HG03196 (cell line): ENCODE results near the gene SLC39A9.
A peak's percentile ranks its signal among the peaks of the same experiment; 100 is the strongest.

ENCODE experiments used
- ATAC-seq: cut with Tn5 transposase; IDR thresholded peaks from one replicate; pipeline ENCODE4 v1.9.1; 2021; ENCODE audit not compliant: unreplicated experiment

The SLC39A9 gene, protein sequence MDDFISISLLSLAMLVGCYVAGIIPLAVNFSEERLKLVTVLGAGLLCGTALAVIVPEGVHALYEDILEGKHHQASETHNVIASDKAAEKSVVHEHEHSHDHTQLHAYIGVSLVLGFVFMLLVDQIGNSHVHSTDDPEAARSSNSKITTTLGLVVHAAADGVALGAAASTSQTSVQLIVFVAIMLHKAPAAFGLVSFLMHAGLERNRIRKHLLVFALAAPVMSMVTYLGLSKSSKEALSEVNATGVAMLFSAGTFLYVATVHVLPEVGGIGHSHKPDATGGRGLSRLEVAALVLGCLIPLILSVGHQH

DNA sequence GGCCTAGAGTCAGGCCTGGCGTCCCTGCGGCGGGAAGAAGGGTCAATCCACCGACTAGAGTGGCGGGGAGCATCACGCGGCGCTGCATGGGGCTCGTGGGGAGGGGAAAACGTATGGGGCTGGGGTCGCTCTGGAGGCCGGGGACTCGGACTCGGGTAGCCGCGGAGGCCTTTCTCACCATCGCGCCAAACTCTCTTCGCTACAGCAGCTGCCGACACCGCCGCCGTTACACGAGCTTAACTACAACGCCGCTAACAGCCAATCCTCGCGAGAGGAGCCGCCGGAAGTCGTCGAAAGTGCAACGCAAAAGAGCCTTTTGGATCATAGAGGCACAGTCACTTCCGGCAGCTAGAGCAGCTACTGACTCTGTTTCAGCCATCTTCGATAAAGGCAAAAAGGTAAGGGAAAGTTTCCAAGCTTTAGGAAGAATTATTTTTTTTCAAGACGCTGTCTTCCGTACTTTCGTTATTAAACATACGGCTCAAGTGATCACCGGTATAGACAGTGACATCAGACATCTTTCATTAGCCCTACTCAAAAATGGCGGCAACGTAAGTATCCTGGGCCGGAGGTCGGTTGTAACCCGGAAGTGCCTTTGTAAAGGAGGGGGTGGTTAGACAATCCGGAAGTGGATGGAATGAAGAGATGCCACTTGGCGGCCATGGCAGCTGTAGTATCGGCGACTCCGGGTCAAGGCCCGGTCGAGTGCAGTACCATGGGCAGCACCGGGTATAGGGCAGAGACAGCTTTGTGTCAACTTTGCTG is at the start of gene SLC39A9, which contains the start of gene ERH:
SLC39A9 (plus strand) TSS at position 640 of the 765 bp plus-strand sequence. CDS start 678 bp downstream, outside the sequence.
ERH (minus strand) TSS at position 247 of the 765 bp plus-strand sequence; CDS start at position 181, 66 bp downstream.
- peak; percentile 87 for ATAC-seq

DNA sequence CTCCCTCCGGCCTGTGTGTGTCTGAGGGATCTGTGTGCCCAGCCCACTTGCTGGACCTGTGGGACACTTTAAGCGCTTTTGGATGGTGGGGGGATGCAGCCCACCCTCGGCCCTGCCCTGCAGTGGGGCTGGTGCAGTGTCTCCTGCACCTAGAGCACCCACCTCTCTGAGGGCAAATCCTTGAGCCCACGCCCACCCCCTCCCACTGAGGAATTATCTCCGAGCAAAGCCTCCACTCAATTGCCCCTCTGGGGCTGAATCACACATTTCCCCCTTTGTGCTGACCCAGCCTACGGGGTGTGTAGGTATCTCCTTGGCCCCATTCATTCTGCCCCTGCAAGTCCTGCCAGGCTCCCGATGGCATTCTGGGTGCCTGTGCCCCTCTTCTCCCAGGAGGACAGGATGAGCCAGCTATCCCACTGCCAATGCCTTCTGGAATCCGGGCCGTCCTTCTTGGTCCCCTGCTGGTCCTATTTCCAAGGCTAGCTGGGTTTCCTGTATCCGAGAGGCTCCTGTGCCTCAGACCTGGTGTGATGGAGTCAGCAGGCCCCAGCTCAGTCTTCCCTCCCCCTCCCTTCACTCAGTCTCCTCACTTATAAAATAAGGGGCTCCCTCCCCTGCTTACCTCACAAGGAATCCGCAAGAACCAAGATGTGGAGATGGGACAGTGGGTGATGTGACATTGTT is 49.3 kb upstream of the SLC39A9 start:
- no peak for ATAC-seq

DNA sequence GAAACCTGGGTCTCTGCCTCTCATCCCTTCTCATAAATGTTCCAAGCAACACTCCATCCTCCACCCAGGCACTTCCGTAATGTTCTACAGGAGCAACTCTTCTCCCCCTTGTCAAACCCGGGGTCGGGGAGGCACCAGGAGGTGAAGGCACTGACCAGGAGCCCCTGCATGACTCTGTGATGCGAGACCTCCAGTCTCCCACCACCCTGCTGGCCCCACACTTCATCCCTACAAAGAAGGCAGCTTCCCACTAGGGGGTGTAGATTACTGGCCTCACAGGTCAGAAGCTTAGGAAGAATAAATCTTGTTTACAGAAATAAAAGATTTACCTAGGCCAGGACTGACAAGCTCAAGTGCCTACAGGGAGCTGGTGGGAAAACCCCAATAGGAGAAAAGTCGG is 47.6 kb upstream of the SLC39A9 start:
- ATAC-seq = no peak

DNA sequence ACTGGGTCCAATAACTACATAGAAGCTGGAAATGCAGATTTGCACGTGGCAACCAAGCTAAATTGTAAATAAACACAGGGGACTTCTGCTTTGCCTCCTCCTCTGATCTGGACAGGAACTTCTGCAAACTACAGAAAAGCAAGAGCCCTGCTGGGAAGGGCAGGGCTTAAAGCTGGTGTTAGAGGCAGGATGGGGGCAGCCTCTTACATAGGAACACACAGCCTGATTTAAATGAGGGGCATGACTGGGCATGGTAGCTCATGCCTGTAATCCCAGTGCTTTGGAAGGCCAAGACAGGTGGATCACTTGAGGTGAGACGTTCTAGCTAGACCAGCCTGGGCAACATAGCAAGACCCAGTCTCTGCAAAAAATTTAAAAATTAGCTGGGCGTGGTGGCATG is 47.1 kb upstream of the SLC39A9 start:
- ATAC-seq = no peak

DNA sequence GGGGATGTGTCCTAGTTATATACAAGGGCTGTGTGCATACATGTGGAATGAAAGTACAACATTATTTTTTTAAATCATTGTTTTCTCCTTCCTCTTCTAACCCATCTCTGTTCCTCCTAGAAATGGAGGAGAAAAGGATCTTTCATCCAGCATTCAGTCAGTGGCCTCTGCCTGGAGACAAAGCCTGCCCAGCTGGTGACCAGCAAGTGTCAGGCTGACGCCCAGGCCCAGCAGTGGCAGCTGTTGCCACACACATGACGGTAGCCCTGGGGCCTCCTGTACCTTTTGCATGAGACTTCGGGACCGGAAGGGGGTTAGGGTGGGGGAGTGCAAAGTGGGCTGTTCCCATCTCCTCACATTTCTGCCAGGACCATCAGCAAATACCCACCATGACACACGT is 46.6 kb upstream of the SLC39A9 start:
- no peak for ATAC-seq

DNA sequence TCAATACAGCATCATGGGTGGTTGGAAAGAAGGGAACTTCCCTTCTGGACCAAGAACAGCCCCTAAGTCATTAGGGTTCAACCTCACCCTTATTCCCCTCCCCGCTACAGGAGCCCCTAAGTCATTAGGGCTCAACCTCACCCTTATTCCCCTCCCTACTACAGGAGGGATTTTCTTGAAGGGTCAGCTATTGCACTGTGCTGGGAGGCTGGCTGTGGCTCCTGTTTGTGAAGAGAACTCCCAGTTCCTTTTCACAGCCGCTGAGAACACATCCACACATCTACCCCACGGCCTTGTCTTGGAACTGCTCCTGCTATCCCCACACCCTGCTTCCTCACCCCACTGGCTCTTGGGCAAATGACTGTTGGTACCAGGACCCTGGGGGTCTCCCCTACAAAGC is 45.3 kb upstream of the SLC39A9 start:
- no peak for ATAC-seq

DNA sequence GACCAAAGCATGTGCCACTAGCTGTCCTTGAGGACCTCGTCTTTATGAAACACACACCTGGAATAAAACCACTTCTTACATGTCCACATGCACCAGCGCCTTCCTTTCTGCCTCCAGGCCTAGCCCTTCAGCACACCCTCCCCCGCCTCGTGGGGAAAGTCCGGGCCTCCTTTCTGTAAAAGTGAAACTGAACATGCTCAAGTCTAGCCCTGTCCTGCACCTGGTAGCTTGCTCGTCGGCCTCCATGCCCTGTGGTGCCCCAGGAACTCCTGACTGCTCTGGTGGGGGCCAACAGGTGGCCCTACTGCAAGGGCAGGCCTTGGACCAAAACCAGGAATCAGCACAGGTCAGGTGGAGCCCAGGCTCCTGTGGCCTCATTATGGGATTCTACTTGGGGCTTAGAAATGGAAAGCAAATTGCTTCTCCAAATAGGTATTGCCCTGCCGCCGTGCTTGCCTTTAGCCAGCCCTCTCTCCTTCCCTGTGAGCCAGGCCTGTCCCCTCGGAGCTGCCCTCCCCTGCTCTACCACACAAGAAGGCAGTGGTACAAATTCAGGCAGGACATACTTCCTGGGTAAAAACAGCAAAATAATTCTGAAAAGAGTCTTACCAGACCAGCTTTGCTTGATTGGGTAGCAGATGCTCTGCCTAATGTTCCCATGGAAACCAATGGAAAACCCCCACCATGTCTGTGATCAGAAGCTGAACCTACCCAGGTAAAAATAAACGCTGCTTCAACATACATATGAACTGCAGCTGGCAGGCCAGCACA is 43.9 kb upstream of the SLC39A9 start:
- peak; percentile 84 for ATAC-seq

DNA sequence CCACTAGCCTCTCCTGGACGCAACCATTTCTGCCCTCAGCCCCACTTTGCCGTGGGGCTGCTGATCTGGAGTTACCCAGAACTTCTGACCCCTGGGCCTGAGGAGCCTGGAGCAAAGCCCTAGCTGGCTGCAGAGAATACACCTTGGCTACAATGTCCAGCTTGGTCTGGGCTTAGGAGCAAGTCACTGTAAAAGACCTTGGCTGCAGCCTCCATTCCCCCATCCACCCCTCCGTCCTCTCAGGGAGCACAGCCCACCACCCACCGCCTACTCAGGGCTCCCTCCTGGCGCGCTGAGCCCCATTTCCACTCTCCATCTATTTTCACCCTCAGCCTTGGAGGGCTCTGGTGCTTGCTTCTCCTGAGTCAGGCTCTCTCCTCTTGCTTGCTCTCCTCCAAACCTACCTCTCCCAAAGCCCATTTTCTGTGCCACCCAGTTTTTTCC is 43.3 kb upstream of the SLC39A9 start:
- no peak for ATAC-seq

DNA sequence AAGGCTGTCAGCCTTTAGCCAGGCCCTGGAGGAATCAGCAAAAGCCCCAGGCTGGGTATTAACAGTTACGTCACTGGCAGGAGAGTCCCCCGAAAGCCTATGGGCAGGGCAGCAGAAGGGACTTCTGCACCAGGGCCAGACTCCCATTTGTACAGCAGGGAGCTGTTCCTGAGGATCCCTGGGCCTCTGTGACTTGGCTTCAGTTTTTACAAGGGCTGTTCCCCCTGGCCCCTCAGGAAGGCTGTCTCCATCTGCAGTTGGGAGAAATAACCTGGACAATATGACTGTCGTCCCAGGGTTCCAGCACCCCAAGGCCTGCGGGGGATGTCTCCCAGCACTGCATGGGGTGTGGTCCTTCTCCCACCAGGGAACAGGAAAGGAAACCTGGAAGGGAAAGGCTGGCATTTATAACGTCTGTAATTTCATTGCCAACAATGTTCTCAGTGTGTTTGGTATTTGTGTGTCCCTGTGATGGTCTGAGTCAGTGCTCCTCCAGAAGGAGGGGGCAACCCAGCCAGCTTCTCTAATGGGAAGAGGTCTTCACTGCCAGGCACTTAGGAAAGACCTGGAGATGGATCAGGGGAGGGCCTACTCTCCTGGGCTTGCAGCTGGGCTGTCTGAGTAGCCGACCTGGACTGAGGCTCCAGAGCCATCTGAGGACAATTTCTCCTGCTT is 42.7 kb upstream of the SLC39A9 start:
- ATAC-seq = no peak

DNA sequence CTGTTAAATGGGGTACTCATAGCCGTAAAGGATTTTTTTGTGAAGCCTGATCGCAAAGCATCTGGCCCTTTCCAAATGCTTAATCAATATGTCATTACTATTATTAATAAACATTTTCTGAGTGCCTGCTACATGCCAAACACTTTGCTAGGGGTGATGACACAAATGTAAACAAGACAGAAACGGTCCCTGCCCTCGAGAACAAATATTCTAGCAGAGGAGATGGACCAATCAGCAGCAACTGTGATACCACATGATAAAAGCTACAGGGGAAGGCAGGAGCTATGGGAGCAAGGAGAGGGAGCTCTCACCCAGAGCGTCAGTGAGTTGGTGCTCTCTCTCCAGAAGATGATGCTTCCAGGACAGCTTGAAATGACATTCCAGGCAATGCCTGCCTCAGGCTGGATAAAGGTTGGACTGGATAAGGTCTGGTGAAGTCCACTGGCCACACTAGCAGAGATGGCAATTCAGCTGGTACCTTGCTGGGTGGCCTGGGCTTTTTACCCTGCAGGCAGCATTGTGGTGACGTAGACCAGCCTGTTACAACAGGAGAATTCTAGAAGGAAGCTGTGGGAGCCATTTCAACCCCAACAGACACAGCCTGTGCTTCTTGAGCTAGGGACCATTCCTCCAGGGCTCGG is 41.5 kb upstream of the SLC39A9 start:
- no peak for ATAC-seq

DNA sequence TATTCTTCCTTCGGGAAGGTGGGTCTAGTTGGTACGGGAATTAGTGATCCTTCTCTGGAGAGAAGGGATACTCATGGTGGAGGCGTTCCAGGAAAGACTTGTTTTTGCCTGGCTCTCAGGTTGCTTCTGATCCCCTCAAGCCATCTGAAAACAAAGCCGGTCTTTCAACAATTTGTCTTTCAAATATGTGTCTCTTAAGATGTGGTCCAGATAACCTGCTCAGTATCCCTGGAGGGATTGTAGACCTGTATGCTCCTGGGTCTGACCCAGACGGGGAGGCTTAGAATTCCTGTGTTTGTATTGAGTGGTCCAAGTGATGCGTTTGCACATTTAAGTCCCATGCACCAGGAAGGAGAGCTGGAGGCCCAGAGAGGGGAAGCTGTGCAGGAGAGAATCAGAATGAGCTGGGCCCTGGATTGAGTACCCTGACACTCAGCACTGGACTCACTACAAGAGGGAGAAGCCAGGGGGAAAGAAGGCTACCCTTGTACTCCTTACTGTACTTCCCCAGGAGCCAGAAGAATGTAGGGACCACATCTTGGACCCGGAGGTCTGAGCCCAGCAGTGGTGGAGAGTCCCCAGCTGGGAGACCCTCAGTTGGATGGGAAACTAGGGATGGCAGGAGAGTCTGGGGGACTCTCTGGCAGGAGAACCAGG is 40.8 kb upstream of the SLC39A9 start:
- no peak for ATAC-seq

DNA sequence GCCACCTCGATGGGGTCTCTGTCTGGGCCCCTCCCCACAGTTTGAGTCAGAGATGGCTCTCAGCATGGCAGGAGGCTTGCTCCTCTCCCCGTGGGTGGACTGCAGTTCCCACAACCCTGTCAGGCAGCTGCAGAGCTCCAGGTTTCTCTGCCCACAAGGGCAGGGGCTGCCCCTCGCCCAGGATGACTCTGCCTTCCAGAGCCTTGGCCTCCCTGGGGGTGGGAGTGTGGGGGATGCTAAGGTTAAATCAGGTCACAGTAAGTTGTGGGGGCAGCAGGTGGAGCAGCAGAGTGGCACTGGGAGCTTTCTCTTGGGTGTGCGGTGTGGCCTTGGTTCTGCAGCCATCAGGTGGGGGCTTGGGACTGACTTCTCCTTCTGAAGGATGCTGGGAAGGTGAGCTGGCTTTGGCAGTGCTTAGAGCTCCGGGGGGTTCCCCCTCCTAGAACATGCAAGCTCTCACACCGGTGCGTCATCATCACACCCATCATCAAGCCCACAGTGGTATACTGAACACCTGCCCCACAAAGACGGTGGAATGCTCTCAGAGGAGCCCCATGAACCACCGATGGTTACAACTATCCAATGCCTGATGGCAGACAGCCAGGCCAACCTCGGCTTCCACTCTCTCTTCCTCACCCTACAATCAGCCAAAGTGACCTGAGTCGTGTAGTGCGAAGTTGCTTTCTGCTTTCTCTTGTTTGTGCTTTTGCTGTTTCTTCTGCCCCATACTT is 40.1 kb upstream of the SLC39A9 start:
- no peak for ATAC-seq

DNA sequence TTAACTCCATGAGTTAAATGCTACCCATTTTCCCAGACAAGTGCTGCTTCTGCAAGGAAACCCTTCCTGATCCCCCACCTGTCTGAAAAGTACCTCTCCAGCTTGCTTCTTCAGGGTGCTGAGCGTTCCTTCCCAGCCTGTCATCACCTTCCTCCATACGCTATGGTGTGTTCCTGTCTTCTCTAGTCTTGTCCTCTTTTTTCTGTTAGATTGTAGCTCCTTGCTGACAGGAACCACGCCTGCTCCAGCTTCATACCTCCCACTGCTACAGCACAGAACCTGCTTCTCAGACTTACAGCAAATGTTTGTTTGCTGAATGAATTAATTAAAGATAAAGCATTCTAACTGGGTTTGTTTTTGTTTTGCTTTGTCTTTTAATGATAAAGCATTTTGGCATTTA is 39.5 kb upstream of the SLC39A9 start:
- no peak for ATAC-seq

DNA sequence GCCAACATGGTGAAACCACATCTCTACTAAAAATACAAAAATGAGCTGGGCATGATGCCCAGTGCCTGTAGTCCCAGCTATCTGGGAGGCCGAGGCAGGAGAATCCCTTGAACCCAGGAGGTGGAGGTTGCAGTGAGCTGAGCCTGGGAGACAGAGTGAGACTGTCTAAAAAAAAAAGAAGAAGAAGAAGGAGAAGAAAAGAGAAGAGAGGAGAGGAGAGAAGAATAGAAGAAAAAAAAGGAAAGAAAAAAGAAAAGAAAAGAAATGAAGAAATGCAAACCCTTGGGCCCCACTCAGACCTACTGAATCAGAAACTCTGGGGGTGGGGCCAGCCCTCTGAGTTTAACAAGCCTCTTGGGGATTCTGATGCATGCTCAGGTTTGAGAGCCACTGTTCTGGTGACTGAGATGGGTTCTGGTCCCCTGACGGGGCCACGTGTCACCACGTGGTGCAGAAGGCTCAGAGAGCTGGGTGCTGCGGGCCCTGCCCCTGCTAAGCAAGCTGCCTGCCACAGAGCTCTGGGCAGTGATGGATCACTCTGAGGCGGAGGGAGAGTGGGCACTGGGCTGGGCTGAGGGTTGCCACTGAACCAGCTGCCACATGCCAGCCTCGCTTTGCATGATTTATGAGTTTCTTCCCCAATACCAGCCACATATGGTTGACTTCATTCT is 37.9 kb upstream of the SLC39A9 start:
- no peak for ATAC-seq

DNA sequence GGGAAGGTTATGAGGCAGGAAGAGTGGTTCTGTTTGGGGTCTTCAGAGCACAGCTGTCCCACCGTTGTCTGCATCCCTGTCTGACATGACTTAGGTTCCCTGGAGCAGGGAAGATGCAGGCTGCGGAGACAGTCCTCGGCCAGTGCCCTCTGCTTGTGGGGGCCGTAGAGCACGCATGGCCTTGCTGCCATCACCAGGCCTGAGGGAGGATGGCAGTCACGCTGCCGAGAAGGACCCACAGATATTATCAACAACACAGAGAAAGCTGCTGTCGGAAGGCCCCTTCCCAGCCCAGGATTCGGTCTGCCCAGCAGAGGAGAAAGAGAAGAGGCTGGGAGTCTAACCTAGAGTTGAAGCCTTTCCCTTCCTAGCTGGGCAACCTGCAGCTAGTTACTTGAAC is 35.4 kb upstream of the SLC39A9 start:
- ATAC-seq = no peak

DNA sequence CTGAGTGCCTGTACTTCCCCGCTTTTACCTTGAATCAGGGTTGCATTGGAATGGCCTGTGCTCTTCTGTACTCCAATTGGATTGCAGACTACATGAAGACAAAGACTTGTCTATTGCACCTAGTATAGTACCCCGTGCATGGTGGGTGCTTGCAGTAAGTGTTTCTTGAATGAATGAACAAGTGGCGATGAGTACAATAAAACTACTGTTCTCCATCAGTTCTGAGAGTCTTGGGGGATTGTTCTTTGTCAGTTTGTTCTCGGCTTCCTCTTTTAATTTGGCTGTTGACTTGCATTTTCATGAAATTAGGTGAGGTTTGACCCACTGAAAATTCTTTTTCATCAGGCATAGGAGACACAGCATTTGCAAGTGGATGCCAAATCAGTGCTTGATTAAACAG is 34.5 kb upstream of the SLC39A9 start:
- no peak for ATAC-seq

DNA sequence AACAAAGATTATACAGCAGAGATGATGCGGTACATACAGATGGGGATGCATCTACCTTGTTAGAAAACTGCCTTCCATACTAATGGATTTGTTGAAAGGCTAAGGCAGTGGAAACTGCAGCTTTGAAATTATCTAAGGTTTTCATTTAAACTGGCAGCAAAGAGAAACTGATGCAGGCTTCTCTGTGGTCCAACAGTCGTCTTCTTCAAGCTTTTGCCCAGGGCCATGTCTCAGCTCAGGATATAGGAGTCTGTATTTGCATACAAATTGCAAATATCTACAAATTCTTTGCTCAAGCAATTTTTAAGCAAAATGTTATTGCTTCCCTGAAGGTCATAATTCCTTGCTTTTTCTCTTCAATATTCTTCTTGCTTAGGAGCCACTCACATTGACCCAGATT is 34.1 kb upstream of the SLC39A9 start:
- ATAC-seq = no peak

DNA sequence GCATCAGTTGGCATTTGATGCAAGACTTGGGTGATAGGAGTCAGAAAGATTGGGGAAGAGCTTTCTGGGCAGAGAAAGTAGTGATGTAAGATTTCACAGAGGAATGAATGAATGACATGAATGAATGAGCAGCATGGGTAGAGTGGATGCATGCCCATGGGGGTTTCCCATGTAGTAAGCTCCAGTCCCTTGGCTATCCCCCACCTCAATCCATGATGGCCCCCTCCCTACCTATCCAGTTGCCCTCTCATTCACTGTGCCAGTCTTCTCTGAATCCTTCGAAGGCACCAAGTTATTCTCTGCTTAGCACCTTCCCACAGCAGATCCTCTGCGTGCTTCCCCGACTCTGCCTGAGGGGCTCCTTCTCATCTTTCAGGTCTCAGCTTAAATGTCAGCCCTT is 32.4 kb upstream of the SLC39A9 start:
- ATAC-seq = no peak
